GM12874 (cell line): ENCODE data around the gene TBC1D9.

Experiments used
- CTCF ChIP-seq: IDR thresholded peaks from 2 replicates; pipeline ENCODE4 v1.5.1; 2011; ENCODE audit warnings: low read depth, mild to moderate bottlenecking, control low read depth, low read length, moderate library complexity; ENCODE audit not compliant: insufficient read depth

TBC1D9 gene

GRCh38 chr4:140756319-140757231 is at the start of gene TBC1D9:
Gene TBC1D9, minus strand, starts transcription at chr4:140756385. Its CDS starts 340 bp downstream, at chr4:140756045.
- TF ChIP-seq CTCF, result no peak

GRCh38 chr4:140805293-140805692 is 49.1 kb upstream of the TBC1D9 start:
- TF ChIP-seq CTCF, result no peak

- TF ChIP-seq CTCF, result no peak
Measured at GRCh38 chr4:140802591-140802990, 46.4 kb upstream of the TBC1D9 start.

- no peak for TF ChIP-seq CTCF
Measured at GRCh38 chr4:140800666-140801065, 44.5 kb upstream of the TBC1D9 start.

GRCh38 chr4:140799686-140800225 is 43.6 kb upstream of the TBC1D9 start:
- TF ChIP-seq CTCF, result no peak

- no peak for TF ChIP-seq CTCF
Measured at GRCh38 chr4:140793291-140793690, 37.1 kb upstream of the TBC1D9 start.

- no peak for TF ChIP-seq CTCF
Measured at GRCh38 chr4:140790765-140791164, 34.6 kb upstream of the TBC1D9 start.
